Fibroblast of lung (primary cell): ENCODE data around the gene TOR1AIP2.

Experiments
- EZH2 ChIP-seq: IDR thresholded peaks from 2 replicates; pipeline ENCODE4 v1.5.1; 2012; ENCODE audit warnings: low read length, control low read depth, mild to moderate bottlenecking; ENCODE audit errors: missing control alignments
- TF ChIP-seq, protein P1 (sequence below), 2 donors: IDR thresholded peaks in 1 of 2; conservative IDR thresholded peaks in 1 of 2; 1 replicate in 1 of 2; 2 replicates in 1 of 2; pipeline ENCODE4 v1.5.1; 2011 to 2012; ENCODE audit warnings: low read length in 2 of 2, control low read depth in 1 of 2, inconsistent platforms in 1 of 2, low read depth in 1 of 2, mild to moderate bottlenecking in 1 of 2

DNA sequence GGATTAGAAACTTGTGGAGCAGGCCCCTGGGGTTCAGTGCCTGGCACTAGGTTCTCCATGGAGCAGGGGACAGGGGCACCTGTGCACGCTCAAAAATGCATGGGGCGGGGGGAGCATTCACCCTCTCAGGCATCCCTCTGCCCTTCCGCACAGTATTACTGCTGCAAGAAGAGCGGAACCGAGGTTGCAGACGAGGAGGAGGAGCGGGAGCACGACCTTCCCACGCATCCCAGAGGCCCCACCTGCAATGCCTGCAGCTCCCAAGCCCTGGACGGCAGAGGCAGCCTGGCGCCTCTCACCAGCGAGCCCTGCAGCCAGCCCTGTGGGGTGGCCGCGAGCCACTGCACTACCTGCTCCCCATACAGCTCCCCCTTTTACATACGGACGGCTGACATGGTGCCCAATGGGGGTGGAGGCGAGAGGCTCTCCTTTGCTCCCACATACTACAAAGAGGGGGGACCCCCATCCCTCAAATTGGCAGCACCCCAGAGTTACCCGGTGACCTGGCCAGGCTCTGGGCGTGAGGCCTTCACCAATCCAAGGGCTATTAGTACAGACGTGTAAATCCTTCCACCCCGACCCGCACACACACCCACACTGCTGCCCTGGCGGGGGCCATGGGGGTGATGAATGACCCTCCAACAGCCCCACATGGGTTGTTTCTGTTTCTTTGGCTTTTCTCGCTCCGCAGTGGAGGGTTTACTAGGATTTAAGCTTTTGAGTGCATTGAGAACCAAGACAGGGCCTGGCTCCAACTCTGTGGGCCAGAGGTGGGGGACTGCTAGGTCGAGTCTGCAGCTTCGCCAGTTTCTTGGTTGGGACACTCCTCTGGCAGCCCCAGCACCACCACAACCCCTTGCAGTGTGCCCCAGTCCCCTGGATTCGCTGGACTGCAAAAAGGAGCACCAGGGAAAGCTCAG lies 63.7 kb downstream of the TOR1AIP2 start:
- TF ChIP-seq, protein P1, sequence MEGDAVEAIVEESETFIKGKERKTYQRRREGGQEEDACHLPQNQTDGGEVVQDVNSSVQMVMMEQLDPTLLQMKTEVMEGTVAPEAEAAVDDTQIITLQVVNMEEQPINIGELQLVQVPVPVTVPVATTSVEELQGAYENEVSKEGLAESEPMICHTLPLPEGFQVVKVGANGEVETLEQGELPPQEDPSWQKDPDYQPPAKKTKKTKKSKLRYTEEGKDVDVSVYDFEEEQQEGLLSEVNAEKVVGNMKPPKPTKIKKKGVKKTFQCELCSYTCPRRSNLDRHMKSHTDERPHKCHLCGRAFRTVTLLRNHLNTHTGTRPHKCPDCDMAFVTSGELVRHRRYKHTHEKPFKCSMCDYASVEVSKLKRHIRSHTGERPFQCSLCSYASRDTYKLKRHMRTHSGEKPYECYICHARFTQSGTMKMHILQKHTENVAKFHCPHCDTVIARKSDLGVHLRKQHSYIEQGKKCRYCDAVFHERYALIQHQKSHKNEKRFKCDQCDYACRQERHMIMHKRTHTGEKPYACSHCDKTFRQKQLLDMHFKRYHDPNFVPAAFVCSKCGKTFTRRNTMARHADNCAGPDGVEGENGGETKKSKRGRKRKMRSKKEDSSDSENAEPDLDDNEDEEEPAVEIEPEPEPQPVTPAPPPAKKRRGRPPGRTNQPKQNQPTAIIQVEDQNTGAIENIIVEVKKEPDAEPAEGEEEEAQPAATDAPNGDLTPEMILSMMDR (conservative IDR thresholded peaks at IDR 0.05 in 1 of 2, IDR thresholded peaks at IDR 0.05 in 1 of 2; ENCODE audit: low read depth in 1 of 2, low read length in 2 of 2) = no peak
- TF ChIP-seq EZH2 = no peak
